GM12801 (cell line): Measurements from ENCODE around the gene WFDC5.

ENCODE experiments used
- TF ChIP-seq, protein P1 (sequence below): IDR thresholded peaks from one replicate; pipeline ENCODE4 v1.5.1; 2011; ENCODE audit warnings: control low read depth; ENCODE audit not compliant: insufficient read length; ENCODE audit errors: extremely low read depth

WFDC5 gene

DNA sequence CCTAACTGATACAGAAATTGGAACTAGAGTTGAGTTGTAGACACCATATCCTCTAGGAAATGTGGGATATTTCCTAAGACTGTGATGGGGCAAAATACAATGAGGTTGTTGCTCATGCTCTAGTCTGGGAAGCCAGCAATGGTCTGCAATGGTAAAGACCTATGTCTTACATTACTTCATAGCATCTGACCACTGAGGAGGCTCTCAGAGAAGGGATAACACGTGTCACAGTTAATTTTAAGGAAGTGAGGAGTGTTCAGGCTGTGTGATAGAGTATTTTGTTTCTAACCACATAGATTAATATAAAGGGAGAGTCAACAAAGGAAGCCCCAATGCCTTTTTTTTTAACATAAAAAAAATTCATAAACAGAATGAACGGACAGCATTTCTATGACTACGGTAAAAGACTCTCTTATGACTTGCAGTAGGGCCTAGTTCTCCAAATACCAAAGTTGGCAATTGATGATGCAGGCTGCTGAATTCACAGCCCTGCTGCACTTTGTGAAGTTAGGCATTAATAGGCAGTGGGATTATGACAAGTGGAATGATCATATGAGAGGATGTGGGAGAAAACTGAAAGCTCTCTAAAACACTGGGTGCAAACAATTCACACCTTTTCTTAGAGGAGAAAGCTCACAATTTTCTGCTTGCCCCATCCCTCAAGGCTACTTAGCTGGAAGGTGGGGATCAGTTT is 27.7 kb downstream of the WFDC5 start:
- TF ChIP-seq, protein P1, sequence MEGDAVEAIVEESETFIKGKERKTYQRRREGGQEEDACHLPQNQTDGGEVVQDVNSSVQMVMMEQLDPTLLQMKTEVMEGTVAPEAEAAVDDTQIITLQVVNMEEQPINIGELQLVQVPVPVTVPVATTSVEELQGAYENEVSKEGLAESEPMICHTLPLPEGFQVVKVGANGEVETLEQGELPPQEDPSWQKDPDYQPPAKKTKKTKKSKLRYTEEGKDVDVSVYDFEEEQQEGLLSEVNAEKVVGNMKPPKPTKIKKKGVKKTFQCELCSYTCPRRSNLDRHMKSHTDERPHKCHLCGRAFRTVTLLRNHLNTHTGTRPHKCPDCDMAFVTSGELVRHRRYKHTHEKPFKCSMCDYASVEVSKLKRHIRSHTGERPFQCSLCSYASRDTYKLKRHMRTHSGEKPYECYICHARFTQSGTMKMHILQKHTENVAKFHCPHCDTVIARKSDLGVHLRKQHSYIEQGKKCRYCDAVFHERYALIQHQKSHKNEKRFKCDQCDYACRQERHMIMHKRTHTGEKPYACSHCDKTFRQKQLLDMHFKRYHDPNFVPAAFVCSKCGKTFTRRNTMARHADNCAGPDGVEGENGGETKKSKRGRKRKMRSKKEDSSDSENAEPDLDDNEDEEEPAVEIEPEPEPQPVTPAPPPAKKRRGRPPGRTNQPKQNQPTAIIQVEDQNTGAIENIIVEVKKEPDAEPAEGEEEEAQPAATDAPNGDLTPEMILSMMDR = no peak

DNA sequence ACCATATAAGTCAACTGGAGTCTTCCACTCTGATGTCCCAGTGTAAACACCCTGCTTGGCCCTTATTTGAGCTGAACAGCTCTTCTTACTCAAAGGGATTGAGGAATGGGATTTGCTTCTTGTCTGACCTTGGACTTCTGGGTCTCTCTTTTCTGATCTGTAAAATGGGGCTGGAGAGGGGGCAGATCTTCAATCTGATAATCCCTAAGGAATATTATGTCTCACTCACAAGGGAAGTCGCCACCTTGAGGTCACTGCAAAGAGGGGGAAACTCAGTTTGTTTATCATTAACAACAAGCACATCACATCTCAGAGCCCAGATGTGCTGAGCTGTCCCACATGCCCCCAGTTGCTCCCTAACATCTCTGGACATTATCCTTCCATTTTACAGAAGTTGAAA is 29.1 kb downstream of the WFDC5 start:
- TF ChIP-seq, protein P1 = no peak

DNA sequence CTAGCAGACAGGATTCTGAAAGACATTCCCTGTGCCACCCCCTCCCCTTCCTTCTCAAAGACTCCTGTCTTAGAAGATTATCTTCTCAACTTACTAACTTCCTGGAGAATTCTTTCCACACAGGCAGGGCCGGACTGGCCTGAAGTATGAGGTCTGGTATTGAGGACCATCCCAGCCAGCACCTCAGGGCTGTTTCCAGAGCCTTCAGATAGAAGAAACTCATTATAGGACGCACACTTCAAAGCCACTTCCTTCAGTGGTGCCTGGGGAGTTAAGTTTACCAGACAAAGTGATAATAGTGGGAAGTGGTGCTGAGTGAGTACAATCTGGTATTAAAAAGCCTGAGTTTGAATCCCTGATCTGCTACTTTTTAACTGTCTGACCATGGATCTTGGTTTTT is 29.7 kb downstream of the WFDC5 start:
- TF ChIP-seq, protein P1 = no peak

DNA sequence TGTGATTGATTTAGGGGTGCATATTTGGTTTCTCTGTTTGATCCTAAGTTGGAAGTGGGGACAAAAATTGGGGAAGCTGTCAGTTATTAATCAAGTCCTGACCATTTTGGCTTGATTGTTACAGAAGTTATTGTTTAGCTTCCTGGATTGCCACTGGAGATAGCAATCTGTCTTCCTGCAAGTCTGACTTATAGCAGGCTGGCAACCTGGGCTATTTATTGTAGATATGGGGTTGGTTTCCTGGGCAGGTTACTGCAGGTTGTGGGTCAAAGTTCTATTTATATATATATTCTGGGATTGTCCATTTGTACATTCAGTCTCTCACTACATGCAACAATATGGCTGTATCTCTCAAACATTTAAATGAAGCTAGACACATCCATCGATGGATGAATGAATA is 31.8 kb downstream of the WFDC5 start:
- TF ChIP-seq, protein P1 = no peak

DNA sequence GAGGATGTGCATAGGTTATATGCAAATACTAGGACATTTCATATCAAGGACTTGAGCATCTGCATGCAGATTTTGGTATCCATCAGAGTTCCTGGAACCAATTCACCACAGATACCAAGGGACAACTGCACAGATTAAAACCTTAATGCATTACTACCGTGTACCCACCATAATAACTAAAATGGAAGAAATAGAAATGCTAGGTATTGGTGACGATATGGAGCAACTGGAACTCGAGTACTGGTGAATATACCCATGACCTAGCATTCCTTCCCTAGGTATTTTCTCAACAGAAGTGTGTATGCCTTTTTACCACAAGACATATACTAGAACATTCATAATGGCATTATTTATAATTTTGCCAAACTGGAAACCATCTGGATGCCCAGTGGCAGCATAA is 32.5 kb downstream of the WFDC5 start:
- TF ChIP-seq, protein P1 = no peak

DNA sequence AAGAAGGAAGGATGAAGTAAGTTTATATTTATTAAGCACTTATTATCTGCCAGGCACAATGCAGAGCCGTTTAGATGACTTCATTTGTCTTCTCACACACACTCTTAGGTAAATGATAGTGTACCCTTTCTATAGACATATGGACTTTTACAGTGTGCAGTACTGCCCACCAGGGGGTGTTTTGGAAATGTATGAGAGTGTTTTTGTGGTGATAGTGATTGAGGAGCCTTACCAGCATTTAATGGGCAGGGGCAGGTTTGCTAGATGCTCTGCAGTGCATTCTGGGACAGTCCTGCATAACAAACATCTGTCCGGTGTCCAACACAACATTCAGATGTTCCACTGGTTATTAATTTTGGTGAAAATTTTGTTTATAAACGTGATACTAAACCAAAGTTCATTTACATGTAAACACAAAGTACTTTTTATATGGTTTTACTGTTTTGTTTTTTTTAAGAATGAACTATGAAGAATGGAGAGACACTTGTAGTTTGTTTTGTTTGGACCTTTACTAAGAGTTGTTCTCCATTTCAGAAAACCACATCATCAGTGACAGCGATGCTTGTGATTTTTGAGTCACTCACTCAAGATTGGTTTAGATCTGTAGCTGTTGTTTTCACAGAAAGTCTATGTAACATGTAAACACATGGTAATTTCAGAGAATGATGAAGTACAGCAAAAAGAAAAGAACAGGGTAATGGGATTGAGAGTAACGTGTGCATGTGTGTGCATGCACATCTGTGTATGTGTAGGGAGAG is 33.9 kb downstream of the WFDC5 start:
- TF ChIP-seq, protein P1 = no peak

DNA sequence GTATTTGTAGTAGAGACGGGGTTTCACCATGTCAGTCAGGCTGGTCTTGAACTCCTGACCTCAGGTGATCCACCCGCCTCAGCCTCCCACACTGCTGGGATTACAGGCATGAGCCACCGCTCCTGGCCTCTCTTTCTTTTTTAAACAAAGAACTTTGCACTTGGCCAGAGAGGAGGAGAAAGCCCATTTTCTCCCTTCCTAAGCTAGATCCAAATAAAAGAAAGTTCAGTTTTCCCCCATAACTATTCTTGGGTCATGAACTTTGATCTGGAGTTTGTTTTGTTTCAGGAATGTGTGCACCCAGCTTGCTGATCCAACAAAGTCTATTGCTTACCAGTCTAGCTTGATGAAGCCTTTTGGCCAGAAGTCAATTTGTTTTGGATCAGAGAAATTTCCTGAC is 37.4 kb downstream of the WFDC5 start:
- TF ChIP-seq, protein P1 = no peak
